Measurements from ENCODE around the gene DTX3.
"Not testable (repeated sequence)": the region's sequence is repeated elsewhere in the genome, so short reads cannot be mapped to it uniquely, and the experiment has no call there.

Gene DTX3, protein sequence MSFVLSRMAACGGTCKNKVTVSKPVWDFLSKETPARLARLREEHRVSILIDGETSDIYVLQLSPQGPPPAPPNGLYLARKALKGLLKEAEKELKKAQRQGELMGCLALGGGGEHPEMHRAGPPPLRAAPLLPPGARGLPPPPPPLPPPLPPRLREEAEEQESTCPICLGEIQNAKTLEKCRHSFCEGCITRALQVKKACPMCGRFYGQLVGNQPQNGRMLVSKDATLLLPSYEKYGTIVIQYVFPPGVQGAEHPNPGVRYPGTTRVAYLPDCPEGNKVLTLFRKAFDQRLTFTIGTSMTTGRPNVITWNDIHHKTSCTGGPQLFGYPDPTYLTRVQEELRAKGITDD
- long read RNA-seq, donor 1, partial matches to known transcripts = 14 of 25 reads
- long read RNA-seq, donor 1, other reads (novel, unspliced or antisense) = 0 of 25 reads
- long read RNA-seq, donor 2, partial matches to known transcripts = 0 of 4 reads
- long read RNA-seq, donor 2, other reads (novel, unspliced or antisense) = 0 of 4 reads
- long read RNA-seq, donor 3, partial matches to known transcripts = 0 of 7 reads
- long read RNA-seq, donor 3, other reads (novel, unspliced or antisense) = 0 of 7 reads
- long read RNA-seq, donor 4, transcript DTX3-204 (6 exons, 2,067 nt) = major isoform, 5 of 13 reads
- long read RNA-seq, donor 4, partial matches to known transcripts = 6 of 13 reads
- long read RNA-seq, donor 4, other reads (novel, unspliced or antisense) = 0 of 13 reads
- long read RNA-seq, donor 5, transcript DTX3-201 (7 exons, 2,029 nt) = major isoform, 6 of 32 reads
- long read RNA-seq, donor 5, partial matches to known transcripts = 21 of 32 reads
- long read RNA-seq, donor 5, other reads (novel, unspliced or antisense) = 0 of 32 reads
- long read RNA-seq, donor 6, transcript DTX3-201 (7 exons, 2,029 nt) = major isoform, 6 of 16 reads
- long read RNA-seq, donor 6, partial matches to known transcripts = 7 of 16 reads
- long read RNA-seq, donor 6, other reads (novel, unspliced or antisense) = 0 of 16 reads
- long read RNA-seq, donor 7, transcript DTX3-204 (6 exons, 2,067 nt) = major isoform, 5 of 31 reads
- long read RNA-seq, donor 7, partial matches to known transcripts = 22 of 31 reads
- long read RNA-seq, donor 7, other reads (novel, unspliced or antisense) = 0 of 31 reads
- long read RNA-seq, donor 8, transcript DTX3-201 (7 exons, 2,029 nt) = major isoform, 5 of 12 reads
- long read RNA-seq, donor 8, partial matches to known transcripts = 0 of 12 reads
- long read RNA-seq, donor 8, other reads (novel, unspliced or antisense) = 0 of 12 reads

DNA sequence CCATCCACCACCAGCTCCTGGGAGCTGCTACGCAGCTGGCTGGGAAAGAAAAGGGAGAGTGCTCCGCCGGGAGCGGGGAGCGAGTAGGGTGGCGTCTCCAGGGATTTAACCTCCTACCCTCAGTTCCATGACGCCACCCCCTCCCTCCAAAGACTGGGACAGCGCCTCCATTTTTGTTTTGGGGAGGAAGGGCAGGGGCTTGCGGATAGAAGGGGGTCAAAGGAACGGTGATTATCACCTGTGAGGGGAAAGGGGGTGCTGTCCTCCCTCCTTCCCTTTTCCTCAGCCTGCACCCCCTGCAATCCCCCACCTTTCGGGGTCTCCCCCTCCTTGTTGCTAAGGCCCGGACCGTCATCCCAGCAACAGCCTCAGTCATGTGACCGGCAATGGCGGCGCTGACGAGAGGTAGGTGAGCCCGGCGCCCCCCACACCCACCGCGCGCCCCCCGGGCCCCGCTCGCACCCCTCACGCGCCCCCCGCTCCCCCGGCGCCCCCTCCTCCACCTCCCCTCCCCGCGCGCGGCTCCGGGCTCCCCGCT is at the start of gene DTX3:
DTX3 (plus strand) TSS at position 371 of the 538 bp plus-strand sequence. CDS start 1,694 bp downstream, outside the sequence.
- peak; percentile 70 for DNase-seq

DNA sequence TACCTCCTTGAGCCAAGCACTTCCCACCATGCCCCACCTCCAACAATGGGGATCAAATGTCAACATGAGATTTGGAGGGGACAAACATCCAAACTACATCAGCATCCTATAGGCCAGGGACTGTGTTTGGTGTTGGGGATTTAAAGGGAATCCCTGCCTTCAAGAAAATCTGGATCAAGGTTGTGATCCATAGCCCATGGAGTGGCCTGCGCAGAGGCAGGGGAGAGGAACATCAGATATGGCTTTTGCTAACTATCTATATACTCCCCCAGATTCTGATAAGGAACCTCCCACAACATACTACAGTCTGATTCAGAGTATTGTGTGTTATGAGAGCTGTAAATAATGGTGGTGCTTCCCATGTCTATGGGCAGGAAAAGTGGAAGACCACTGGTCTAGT is 49.7 kb upstream of the DTX3 start:
- DNase-seq = no peak

DNA sequence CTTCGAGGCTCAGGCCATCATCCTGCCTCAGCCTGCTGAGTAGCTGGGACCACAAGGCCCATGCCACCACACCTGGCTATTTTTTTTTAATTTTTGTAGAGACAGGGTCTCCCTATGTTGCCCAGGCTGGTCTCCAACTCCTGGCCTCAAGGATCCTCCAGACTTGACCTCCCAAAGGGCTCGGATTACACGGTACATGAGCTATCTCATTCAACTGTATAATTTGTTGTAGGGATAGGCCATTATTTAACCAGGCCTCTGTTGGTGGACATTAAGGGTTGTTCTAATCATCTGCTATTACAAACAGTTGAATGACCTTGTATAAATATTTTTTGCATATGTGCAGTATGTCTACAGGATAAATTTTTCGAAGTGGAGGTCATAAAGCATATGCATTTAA is 45.8 kb upstream of the DTX3 start:
- DNase-seq = no peak

DNA sequence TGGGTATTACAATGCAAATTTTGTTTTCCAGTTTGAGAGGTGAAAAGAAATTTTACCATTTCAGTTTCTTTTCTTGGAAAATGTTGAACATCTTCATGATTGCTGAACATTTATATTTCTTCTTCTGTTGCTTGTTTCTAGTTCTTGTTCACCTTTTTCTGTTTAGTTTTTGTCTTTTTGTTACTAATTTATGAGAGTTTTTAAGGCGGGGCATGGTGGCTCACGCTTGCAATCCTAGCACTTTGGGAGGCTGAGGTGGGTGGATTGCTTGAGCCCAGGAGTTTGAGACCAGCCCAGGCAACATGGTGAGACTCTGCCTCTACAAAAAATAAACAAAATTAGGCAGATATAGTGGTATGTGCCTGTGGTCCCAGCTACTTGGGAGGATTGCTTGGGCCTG is 44.1 kb upstream of the DTX3 start:
- no peak for DNase-seq

DNA sequence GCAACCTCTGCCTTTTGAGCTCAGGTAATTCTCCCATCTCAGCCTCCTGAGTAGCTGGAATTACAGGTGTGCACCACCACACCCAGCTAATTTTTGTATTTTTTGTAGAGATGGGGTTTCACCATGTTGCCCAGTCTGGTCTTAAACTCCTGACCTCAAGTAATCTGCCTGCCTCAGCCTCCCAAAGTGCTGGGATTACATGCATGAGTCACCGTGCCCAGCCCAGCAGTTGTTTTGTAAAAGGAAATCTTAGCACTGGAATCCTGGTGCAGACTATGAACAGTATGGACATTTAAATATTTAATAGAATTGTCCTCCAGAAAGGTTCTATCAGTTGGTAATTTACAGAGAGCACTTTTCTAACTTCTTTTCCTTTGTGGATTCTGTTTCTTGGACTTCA is 43.5 kb upstream of the DTX3 start:
- not testable (repeated sequence) for DNase-seq

DNA sequence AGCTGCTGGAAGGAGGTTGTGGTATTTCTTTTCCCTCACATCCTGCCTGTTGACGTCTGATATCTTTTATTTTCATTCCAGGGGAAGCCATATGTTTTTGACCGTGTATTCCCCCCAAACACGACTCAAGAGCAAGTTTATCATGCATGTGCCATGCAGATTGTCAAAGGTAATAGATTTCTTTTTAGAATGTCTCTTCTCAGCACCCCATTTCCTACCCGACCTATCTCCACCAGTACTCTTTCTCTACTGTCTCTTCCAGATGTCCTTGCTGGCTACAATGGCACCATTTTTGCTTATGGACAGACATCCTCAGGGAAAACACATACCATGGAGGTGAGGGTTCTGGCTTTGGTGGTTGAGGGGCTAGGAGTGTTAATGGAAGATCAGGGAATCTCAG is 41.3 kb upstream of the DTX3 start:
- DNase-seq = no peak

DNA sequence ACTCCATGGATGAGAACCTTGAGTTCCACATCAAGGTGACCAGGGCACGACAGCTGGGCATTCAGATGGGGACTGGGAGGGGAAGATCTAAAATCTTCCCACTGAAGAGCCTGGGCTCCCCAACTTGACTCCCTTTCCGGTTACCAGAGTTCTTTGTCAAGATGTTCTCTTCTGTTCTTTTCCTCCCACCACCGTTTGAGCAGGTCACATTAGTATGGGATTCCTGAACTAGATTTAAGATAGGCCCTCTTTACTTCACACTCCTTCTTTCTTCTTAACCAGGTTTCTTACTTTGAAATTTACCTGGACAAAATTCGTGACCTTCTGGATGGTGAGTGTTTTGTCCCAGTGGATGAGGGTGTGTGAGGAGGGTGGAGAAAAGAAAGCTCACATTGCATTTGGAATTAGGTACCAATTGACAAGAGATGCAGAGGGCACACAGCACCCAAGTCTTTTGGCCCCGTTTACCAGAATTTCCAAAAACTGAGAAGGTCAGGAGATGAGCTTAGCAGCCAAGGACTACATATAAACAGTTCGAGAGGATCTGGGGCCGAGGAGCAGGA is 40.4 kb upstream of the DTX3 start:
- DNase-seq = no peak

DNA sequence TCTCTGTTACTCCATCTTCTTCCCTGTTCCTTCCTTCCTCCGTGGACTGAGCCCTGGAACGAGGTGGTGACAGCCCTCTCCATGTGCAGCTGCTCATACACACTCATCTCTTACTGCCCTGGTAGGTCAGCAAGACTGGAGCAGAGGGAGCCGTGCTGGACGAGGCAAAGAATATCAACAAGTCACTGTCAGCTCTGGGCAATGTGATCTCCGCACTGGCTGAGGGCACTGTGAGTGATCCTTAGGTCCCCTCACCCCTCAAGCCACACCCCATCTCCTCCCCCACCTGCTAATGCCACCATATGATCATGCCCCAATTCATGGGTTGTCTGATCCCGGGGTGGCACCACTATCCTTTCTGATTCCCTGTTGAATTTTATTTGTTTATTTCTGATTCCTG is 35.8 kb upstream of the DTX3 start:
- no peak for DNase-seq

DNA sequence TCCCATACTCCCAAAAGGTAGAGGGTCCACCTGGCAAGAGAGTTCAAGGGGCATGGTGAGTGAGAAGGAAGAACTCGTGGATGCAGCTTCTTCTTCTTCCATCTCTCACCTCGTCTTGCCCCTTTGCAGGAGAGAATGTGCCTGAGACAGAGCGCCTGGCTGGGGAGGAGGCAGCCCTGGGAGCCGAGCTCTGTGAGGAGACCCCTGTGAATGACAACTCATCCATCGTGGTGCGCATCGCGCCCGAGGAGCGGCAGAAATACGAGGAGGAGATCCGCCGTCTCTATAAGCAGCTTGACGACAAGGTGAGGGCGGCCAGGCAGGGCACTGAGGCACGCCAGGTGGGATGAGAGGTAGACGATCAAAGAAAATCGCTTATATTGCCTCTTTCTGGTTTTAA is 34.8 kb upstream of the DTX3 start:
- DNase-seq = no peak

DNA sequence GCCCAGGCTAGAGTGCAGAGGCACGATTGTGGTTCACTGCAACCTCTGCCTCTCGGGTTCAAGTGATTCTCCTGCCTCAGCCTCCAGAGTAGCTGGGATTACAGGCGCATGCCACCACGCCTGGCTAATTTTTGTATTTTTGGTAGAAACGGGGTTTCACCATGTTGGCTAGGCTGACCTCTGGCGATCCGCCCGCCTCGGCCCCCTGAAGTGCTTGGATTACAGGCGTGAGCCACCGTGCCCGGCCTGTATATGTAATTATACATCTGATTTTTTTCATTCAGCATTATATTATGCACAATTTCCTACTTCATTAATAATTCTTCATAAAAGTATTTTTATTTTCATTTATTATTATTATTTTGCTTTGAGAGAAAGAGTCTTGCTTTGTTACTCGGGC is 34.2 kb upstream of the DTX3 start:
- DNase-seq = not testable (repeated sequence)

DNA sequence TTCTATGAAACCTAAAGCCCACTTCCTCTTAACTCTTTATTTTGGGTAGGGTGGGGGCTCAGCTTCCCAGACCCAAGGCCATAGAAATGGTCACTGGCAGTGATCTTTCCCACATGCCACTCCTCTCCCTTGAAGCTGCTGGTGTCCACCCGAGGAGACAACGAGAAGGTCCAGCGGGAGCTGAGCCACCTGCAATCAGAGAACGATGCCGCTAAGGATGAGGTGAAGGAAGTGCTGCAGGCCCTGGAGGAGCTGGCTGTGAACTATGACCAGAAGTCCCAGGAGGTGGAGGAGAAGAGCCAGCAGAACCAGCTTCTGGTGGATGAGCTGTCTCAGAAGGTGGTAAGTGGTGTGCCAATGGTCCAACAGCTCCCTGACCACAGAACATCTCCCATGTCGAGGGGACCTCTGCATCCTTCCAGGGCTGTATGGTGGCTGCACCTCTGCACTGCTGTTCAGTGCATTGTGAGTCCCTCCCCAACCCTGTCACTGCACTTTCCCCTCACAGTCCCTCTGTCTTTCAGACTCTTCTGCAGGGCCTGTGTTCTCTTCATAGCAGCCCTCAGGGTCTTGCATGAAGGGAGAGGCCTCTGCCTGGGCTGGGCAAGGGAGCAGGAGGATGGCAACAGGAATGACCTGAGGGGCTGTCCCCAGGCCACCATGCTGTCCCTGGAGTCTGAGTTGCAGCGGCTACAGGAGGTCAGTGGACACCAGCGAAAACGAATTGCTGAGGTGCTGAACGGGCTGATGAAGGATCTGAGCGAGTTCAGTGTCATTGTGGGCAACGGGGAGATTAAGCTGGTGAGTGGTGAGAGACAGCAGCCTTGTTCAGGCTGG is 32.5 kb upstream of the DTX3 start:
- DNase-seq = no peak

DNA sequence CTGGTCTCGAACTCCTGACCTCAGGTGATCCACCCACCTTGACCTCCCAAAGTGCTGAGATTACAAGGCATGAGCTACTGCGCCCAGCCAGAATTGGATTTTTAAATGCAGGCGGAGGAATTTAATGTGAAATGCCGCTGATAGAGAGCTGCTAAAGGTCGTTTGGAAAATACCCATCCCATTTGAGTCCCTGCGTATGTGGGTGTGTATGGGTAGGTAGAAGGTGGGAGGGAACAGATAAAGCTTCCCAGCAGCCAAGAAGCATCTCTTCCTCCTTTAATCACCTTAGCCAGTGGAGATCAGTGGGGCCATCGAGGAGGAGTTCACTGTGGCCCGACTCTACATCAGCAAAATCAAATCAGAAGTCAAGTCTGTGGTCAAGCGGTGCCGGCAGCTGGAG is 29.8 kb upstream of the DTX3 start:
- no peak for DNase-seq

DNA sequence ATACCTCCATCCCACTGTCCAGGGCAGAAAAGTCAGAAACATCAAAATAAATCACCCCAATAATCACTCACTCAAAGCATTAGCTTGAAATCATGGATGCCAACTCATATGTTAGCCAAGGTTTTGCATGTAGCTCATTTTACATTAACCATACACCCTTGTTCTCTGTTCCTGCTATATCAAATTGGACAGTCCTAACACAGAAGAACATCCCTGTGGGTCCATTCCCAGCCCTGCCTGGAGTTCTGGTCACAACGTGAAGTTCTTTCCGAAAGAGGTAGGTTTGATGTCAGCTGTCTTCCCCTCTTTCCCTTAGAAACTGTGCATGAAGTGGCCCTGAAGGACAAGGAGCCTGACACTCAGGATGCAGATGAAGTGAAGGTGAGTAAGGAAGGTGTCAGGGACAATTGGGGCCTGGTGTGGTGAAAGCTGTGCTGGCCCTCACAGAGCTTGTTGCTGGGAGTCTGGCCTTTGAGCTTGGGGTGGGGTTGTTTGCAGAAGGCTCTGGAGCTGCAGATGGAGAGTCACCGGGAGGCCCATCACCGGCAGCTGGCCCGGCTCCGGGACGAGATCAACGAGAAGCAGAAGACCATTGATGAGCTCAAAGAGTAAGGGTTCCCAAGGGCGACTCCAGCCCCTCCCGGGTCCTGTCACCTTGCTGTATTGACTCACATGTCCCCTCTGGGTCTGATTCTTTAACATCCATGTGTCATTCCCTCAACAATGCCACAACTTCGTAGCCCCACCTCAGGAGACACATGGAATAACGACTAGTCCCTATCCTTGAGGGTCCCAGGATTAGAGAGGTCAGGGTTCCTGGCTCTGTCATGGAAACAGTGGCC is 28.6 kb upstream of the DTX3 start:
- DNase-seq = no peak

DNA sequence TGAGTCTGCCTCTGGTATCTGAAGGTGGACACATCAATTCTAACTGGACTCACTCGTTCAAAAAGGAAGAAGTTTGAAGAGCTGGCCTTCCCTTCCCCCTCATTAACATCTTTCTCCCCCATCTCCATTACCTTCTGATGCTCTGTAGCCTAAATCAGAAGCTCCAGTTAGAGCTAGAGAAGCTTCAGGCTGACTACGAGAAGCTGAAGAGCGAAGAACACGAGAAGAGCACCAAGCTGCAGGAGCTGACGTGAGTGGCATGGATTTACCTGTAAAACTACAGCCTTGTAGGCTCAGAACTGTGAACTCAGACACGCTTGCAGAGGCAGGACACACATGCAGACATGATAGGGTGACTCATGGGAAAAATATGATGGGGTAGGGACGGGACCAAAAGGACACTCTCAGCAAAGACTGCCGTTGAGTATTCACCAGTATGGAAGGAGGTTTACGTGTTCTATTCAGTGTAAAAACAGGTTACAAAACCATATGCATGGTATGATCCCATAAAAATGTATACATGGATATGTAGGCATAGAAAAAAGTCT is 27.9 kb upstream of the DTX3 start:
- DNase-seq = no peak

DNA sequence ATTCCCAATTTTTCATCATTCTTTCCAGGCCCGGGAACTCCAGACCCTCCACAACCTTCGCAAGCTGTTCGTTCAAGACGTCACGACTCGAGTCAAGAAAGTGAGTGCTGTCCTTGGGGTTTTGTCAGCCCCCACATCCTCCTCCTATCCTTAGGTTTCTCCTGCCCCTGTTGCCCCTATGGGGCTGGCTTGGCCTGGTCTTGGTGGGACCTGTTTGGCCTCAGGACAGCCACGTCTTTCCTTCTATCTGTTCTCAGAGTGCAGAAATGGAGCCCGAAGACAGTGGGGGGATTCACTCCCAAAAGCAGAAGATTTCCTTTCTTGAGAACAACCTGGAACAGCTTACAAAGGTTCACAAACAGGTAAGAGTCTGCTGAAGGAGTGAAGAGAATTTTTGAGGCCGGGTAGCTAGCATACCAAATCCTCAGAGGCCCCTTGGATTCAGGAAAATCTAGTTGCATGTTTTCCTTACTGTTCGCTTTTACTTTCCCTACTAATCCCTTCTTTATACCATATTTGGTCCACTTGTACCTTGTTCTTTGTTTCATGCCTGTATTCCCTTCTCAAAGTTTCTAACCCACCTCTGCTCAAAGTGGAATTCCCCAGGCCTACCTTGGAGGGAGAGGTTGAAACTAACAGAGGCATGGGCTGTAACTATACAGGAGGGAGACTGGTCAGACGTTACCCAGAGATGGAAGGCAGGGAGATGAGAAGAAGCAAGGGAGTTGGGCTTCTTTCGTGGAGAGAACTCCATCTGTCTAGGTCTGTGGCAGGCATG is 26.5 kb upstream of the DTX3 start:
- no peak for DNase-seq

DNA sequence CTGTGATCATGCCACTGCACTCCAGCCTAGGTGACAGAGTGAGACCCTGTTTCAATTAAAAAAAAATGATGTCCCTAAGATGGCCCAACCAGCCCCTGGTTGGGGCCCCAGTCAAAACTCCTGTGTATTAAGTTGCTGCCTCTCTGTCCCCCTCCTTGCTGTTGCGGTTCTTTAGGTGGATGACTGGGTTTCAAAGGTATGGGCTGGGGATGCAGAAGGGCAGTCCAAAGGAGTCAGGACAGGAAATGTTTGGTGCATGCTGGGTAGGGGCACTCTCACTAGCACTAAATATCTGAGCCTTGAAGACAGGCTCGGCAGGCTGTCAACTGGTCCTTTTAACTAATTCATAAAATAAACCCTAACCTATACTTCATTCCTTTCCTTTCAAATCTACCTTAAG is 25.6 kb upstream of the DTX3 start:
- DNase-seq = no peak

DNA sequence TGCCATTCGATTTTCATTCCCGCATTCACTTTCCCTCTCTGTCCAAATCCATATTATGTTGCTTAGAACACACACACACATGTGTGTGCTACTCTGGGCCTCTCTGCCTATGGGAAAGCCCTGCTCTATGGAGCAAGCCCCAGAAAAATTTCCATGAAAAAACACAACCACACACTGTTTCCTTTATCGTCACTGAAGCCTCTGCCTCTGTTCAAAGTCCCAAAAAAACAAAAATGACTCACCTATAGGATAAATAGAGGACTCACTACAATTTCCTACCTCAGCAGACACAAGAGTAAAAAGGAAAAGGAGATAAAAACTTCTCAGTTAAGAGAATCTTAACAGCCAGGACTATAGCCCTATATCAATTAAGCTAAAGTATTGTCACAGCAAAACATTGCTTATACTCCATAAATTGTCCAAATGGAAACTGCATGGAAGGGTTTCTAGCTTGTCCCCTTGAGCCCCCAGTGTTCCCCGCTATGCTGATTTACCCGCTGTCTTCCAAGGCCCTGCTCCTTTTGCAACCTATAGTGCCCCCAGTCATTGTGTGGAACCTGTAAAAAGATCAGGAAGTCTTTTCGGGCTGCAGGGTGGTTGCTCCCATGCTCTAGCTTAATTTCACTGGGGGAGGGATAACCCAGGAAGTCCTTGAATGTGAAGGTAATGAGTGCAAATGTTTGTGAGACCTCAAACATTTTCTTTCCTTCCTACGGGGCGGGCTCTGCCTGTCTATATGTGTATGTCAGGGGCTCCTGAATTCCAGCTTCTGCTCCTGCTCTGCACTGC is 24.8 kb upstream of the DTX3 start:
- DNase-seq = no peak

DNA sequence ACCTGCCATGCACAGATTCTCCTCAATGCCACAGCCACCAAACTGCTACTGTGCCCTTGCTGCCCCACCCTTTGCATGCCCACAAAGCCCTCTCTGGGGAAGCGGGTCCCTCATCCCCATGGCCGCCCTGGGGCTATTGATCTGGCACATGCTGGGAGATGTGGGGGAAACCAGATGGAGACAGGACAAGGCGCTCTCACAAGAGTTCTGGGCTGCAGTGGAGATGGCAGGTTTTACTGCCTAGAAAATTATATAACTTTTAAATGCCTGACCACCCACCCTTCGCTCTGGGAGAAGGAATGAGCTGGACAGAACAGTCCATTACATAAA is 24.2 kb upstream of the DTX3 start:
- DNase-seq = no peak
